Medulla oblongata (tissue), 1 donor: ENCODE measurements around the gene ULK1.

Experiments used
- DNase-seq: peaks from one replicate; pipeline ENCODE4 v3.0.0-alpha.2; 2015; ENCODE audit errors: extremely low spot score

ULK1 gene

GRCh38 chr12:131965073-131965472, 70.7 kb downstream of the ULK1 start:
- DNase-seq = no peak

GRCh38 chr12:131971226-131971625, 76.8 kb downstream of the ULK1 start:
- DNase-seq = no peak
